Heart left ventricle (tissue), 16 donors: ENCODE data around the gene FRA10AC1. TPM values are rescaled to one million over a fixed set of nuclear protein-coding genes. Genes with fewer than 3 reads are reported as not detected.

Experiments used
- ATAC-seq, 4 donors: fragments of 200-7000 bp; cut with Tn5 transposase; one replicate each; pipeline ENCODE4 v1.9.1; 2020 to 2022; ENCODE audit warnings: moderate library complexity in 4 of 4, mild to moderate bottlenecking in 3 of 4, moderate number of reproducible peaks in 1 of 4
- DNase-seq, 5 donors: peaks; one replicate each; pipeline ENCODE4 v3.0.0-alpha.2; 2020
- H3K27ac ChIP-seq, 12 donors: fragments of 200-600 bp; sonication (generic) in 4 of 12; one replicate each; pipeline versions ENCODE4 v1.5.0 to v1.8.0; 2016 to 2022; ENCODE audit warnings: mild to moderate bottlenecking in 2 of 12
- H3K27me3 ChIP-seq, 9 donors: fragments of 200-600 bp; sonication (generic) in 2 of 9; one replicate each; pipeline versions ENCODE4 v1.5.1 to v1.8.0; 2016 to 2022; ENCODE audit warnings: mild to moderate bottlenecking in 3 of 9
- H3K36me3 ChIP-seq, 9 donors: fragments of 200-600 bp; sonication (generic) in 2 of 9; one replicate each; pipeline versions ENCODE4 v1.5.0 to v1.8.0; 2018 to 2022; ENCODE audit warnings: mild to moderate bottlenecking in 2 of 9
- H3K4me1 ChIP-seq, 12 donors: fragments of 200-600 bp; sonication (generic) in 4 of 12; one replicate each; pipeline versions ENCODE4 v1.5.0 to v1.8.0; 2016 to 2022; ENCODE audit warnings: mild to moderate bottlenecking in 3 of 12
- H3K4me3 ChIP-seq, 12 donors: fragments of 200-600 bp; sonication (generic) in 4 of 12; one replicate each; pipeline versions ENCODE4 v1.5.0 to v1.8.0; 2017 to 2022; ENCODE audit warnings: mild to moderate bottlenecking in 9 of 12, moderate library complexity in 4 of 12
- H3K9me3 ChIP-seq, 12 donors: fragments of 200-600 bp; sonication (generic) in 4 of 12; one replicate each; pipeline versions ENCODE4 v1.5.0 to v1.8.0; 2016 to 2022; ENCODE audit warnings: mild to moderate bottlenecking in 1 of 12
- POLR2A ChIP-seq, 2 donors: fragments of 450-650 bp; IDR thresholded peaks; one replicate each; pipeline ENCODE4 v1.6.1; 2017; ENCODE audit warnings: antibody characterized with exemption in 2 of 2, mild to moderate bottlenecking in 2 of 2, moderate library complexity in 2 of 2
- WGBS, 4 donors: extraction: QIAGEN DNeasy Blood & Tissue Kit in 2 of 4; methylation state at CpG; one replicate each; pipeline versions ENCODE4 v1.1.5 to v1.1.7; 2013 to 2018; 5-methylcytosine and 5-hydroxymethylcytosine counted together
- intact Hi-C, 10 donors: fragments of 100-400 bp; cut with DNase I; formaldehyde crosslinking; loops; one replicate each; pipeline versions ENCODE4 v1.11.1 to v1.14.2; 2022
- polyA plus RNA-seq, 2 donors: library from polyadenylated mRNA; stranded (reverse); fragments of 200-250 nt; gene quantifications; one replicate each; pipeline ENCODE4 v1.2.3, GENCODE V29; 2013
- total RNA-seq, 9 donors: library from RNA; depleted of rRNA in 2 of 9; stranded (reverse); fragments of >200 nt in 2 of 9; fragmentation: NEBNext Ultra II Directional in 3 of 9; extraction: Animal tissue kit (Norgen Biotek cat#: 25700) in 3 of 9; gene quantifications; one replicate each; pipeline versions ENCODE4 v1.1.0 to v1.2.4, GENCODE V29; 2016 to 2023
- TF ChIP-seq, protein P1 (sequence below), 12 donors: fragments of 200-600 bp; sonication (generic) in 4 of 12; IDR thresholded peaks; one replicate each; pipeline versions ENCODE4 v1.5.0 to v1.8.0; 2018 to 2022; ENCODE audit warnings: antibody characterized with exemption in 12 of 12, mild to moderate bottlenecking in 5 of 12
- donor health status: ischemic (EF 13 %, LVEDD 7.1; RV severe dilation, severe dysfunction).
- donor health status: healthy with polysubstance abuse.
- donor health status: DM: no; HTN: yes; CAD: no.
- donor health status: DM: no; HTN: no; CAD: no.
- donor health status: ischemic (EF 25% LVEDD 6.9; RV normal size, moderate dysfunction).
- donor health status: ischemic (EF 25% LVEDD 5.7; RV mildly dilated, moderate dysfunction).
- donor health status: healthy.
- donor health status: DM: yes; HTN: yes; CAD: no.
- donor health status: ischemic (EF 35%, LVEDD 5.7; RV mildly dilated, moderate dysfunction).
- donor health status: nonischemic (EF 11% LVEDD 7.7; RV severe dilation, severe dysfunction).
- donor health status: DM: yes; HTN: yes; CAD: no.
- donor health status: PGD.
- donor health status: ischemic (EF 29% LVEDD 5.4; RV normal size, mild dysfunction).
- donor health status: nonischemic (EF 23%, LVEDD 6.1; RV moderate dilation, normal function).

Gene FRA10AC1
- total and polyA plus RNA-seq, 11 donors: 5.0 to 20.4 (median 12.2) TPM

DNA sequence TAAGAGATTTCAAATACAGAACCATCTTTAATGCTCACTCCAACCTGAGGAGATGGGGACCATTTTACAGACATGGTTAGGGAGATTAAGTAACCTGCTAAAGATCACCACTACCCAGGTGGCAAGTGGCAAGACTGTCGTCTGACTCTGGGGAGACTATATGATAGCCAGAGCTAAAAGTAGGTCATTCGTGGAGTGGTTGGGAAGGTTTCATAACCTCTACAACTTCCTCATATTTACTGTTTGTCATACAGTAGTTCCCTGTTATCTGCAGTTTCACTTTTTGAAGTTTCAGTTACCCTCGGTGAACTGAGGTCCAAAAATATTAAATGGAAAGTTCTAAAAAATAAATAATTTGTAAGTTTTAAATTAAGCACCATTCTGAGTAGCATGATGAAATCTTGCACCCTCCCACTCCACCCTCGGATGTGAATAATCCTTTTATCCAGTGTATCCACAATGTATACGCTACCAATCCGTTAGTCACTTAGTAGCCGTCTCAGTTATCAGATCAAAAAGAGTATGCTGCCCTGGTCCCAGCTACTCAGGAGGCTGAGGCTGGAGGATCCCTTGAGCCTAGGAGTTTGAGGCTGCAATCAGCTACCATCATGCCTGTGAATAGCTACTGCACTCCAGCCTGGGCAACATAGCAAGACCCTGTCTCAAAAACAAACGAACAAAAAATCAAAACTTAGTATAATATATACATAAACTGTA, 40.4 kb upstream of the FRA10AC1 start:
- peak overlapping the region in 2 of 12 donors; percentile 15 to 25 for H3K4me3 ChIP-seq
- ATAC-seq: peak in 2 of 4 donors; percentile 50 to 68
- TF ChIP-seq, protein P1, sequence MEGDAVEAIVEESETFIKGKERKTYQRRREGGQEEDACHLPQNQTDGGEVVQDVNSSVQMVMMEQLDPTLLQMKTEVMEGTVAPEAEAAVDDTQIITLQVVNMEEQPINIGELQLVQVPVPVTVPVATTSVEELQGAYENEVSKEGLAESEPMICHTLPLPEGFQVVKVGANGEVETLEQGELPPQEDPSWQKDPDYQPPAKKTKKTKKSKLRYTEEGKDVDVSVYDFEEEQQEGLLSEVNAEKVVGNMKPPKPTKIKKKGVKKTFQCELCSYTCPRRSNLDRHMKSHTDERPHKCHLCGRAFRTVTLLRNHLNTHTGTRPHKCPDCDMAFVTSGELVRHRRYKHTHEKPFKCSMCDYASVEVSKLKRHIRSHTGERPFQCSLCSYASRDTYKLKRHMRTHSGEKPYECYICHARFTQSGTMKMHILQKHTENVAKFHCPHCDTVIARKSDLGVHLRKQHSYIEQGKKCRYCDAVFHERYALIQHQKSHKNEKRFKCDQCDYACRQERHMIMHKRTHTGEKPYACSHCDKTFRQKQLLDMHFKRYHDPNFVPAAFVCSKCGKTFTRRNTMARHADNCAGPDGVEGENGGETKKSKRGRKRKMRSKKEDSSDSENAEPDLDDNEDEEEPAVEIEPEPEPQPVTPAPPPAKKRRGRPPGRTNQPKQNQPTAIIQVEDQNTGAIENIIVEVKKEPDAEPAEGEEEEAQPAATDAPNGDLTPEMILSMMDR (IDR thresholded peaks at IDR 0.05): no peak
- no peak for TF ChIP-seq POLR2A (IDR thresholded peaks at IDR 0.05)

DNA sequence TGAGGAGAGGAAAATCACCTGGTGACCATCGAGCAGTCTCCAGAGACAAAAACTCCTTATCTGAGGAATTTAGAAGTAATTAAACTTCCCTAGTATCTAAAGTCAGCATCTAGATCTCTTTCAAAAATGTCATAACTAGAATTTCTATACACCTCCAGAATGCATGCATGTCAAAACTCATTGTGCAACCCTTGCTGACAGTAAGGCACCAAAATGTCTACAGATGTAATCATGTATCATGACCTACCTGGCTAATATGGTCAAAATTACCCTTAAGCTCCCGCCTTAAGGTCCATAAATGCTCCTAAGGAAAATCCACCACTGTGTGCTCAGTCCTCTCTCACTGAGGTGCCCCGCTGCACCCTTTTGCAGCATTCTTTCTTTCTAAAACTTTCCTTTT, 39.0 kb upstream of the FRA10AC1 start:
- Histone ChIP-seq H3K4me1 (peaks cover 0 to 23% (median 0%) of the 10 kb centered on the region in 12 donors), H3K27ac (no peak overlapping the region), H3K36me3 (no peaks in the 10 kb centered on the region), H3K27me3 (no peaks in the 10 kb centered on the region), H3K4me3 (no peak overlapping the region), H3K9me3 (peaks cover 0 to 2% (median 0%) of the 10 kb centered on the region in 12 donors)
- DNase-seq: no peak
- intact Hi-C loops: no loop called here
- no peak for ATAC-seq
- 58 to 72% (median 71%) methylated on average over 3 of the region's 3 CpGs for WGBS, 4 donors
- TF ChIP-seq POLR2A (IDR thresholded peaks at IDR 0.05): no peak
- TF ChIP-seq, protein P1 (IDR thresholded peaks at IDR 0.05): no peak

More for the DNA sequence above, 40.4 kb upstream of the FRA10AC1 start:
- intact Hi-C loops: no loop called here
- H3K4me1 ChIP-seq: peaks cover 0 to 35% (median 0%) of the 10 kb centered on the region in 12 donors
- H3K9me3 ChIP-seq: peaks cover 0 to 2% (median 0%) of the 10 kb centered on the region in 12 donors
- H3K27ac ChIP-seq: peak overlapping the region in 1 of 12 donors; percentile 22
- no peaks in the 10 kb centered on the region for H3K27me3 ChIP-seq
- no peaks in the 10 kb centered on the region for H3K36me3 ChIP-seq
- DNase-seq: no peak
- 65 to 70% (median 65%) methylated on average over 8 of the region's 8 CpGs for WGBS, 4 donors

DNA sequence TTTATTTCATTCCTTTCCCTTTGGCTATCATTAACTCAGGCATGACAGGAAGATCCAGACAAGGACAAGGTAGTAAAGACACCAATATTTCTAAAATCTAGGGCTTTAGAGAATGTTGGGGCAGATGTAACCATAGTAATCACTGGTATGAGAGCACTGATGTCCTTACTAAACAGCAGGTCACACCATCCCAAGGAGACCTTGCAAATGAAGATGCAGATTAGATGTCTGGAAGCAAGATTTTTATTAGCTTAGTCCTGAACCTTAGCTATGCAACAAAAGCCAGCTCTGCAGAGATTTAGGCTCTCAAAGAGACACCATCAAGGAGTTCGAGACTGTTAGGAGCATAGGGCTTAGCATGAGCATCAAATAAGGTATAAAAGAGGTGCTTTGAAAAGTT, 23.6 kb upstream of the FRA10AC1 start:
- no peaks in the 10 kb centered on the region for H3K4me1 ChIP-seq
- peaks cover 0 to 26% (median 3%) of the 10 kb centered on the region in 9 donors for H3K27me3 ChIP-seq
- ATAC-seq: no peak
- no peak for DNase-seq
- TF ChIP-seq POLR2A (IDR thresholded peaks at IDR 0.05): no peak
- TF ChIP-seq, protein P1 (IDR thresholded peaks at IDR 0.05): no peak
- H3K27ac ChIP-seq: no peak overlapping the region
- no peaks in the 10 kb centered on the region for H3K36me3 ChIP-seq
- H3K4me3 ChIP-seq: no peak overlapping the region
- no peaks in the 10 kb centered on the region for H3K9me3 ChIP-seq
- 69 to 84% (median 73%) methylated on average over 1 of the region's 1 CpG for WGBS, 4 donors
- intact Hi-C loops: no loop called here

DNA sequence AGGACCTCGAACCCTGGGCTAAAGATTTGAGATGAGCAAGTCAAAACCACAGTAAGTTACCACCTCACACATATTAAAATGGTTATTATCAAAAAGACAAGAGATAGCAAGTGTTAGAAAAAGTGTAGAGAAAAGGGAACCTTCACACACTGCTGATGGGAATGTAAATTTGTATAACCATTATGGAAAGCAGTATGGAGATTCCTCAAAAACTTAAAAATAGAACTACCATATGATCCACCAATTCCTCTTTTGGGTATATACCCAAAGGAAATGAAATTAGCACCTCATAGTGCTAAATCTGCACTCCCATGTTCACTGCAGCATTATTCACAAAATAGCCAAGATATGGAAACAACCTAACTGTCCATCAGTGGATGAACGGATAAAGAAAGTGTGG, 20.8 kb upstream of the FRA10AC1 start:
- H3K36me3 ChIP-seq: no peaks in the 10 kb centered on the region
- no peaks in the 10 kb centered on the region for H3K9me3 ChIP-seq
- no peak for TF ChIP-seq POLR2A (IDR thresholded peaks at IDR 0.05)
- TF ChIP-seq, protein P1 (IDR thresholded peaks at IDR 0.05): no peak
- H3K4me3 ChIP-seq: no peak overlapping the region
- WGBS, 4 donors: 71 to 86% (median 83%) methylated on average over 2 of the region's 2 CpGs
- H3K4me1 ChIP-seq: peaks cover 0 to 6% (median 0%) of the 10 kb centered on the region in 12 donors
- ATAC-seq (no peak), DNase-seq (no peak)
- intact Hi-C loops: no loop called here
- H3K27me3 ChIP-seq: peaks cover 0 to 25% (median 3%) of the 10 kb centered on the region in 9 donors
- H3K27ac ChIP-seq: no peak overlapping the region
